ENCODE data around the gene CELA2A.
"Not testable (repeated sequence)": the region's sequence is repeated elsewhere in the genome, so short reads cannot be mapped to it uniquely, and the experiment has no call there.

The CELA2A gene

DNA sequence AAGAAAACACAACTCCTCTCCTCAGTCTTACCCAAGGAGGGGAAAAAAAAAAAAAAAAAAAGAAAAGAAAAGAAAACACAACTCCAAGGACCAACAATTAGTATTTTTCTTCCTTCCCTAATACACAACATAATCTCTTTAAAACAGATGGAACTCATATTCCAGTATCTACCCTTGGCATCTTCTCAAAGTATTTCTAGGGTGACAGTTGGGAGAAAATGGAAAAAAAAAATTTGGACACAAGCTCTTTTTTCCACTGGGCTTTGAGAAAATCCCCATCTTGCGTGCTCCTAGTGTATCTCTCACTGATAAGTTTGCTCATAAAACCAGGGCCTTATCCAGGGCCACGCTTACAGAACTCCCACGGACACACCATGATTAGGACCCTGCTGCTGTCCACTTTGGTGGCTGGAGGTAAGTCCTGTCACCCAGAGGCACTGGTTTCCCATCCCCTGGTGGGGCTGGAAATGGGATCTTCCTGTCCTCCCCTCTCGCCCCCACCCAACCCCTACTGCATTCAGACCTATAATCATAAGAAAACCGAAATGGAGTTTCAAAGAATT is 19.3 kb downstream of the CELA2A start, which contains the start of gene CELA2B:
Gene CELA2B (plus strand): TSS at position 353 of the 563 bp plus-strand sequence. CDS start 22 bp downstream, at position 375.
- Histone ChIP-seq H3K4me1 (ENCODE audit: insufficient read depth, insufficient read length) (no peaks in the 10 kb centered on the region), H3K9ac (ENCODE audit: insufficient read length, low read depth) (no peak within 1 kb of the TSS), H3K9me3 (ENCODE audit: insufficient read depth, low read length) (no peaks in the 10 kb centered on the region), H3K27me3 (ENCODE audit: insufficient read depth, insufficient read length) (no peaks in the 10 kb centered on the region), H3K4me3 (ENCODE audit: insufficient read length, low read depth) (no peak within 1 kb of the TSS), H3K36me3 (ENCODE audit: insufficient read depth, insufficient read length, low read length) (no peaks in the 10 kb centered on the region)
- TF ChIP-seq ZNF274 (IDR thresholded peaks at IDR 0.05; ENCODE audit: low read depth, low read length) (no peak), YY1 (IDR thresholded peaks at IDR 0.05; ENCODE audit: insufficient read depth, insufficient read length) (no peak)
- no peak for DNase-seq (ENCODE audit: low read depth, low spot score)

GRCh38 chr1:15476927-15477326 is 20.4 kb downstream of the CELA2A start:
- no peaks in the 10 kb centered on the region for H3K9me3 ChIP-seq (ENCODE audit: insufficient read depth, low read length)
- H3K36me3 ChIP-seq (ENCODE audit: insufficient read depth, insufficient read length, low read length) = no peaks in the 10 kb centered on the region
- no peak overlapping the region for H3K4me3 ChIP-seq (ENCODE audit: insufficient read length, low read depth)
- no peak overlapping the region for H3K9ac ChIP-seq (ENCODE audit: insufficient read length, low read depth)
- no peaks in the 10 kb centered on the region for H3K4me1 ChIP-seq (ENCODE audit: insufficient read depth, insufficient read length)
- no peak for DNase-seq (ENCODE audit: low read depth, low spot score)
- no peak for TF ChIP-seq SUZ12 (IDR thresholded peaks at IDR 0.05; ENCODE audit: extremely low read depth, insufficient read depth, insufficient read length)
- no peak for TF ChIP-seq YY1 (IDR thresholded peaks at IDR 0.05; ENCODE audit: insufficient read depth, insufficient read length)
- TF ChIP-seq ZNF274 (IDR thresholded peaks at IDR 0.05; ENCODE audit: low read depth, low read length) = no peak
- H3K27me3 ChIP-seq (ENCODE audit: insufficient read depth, insufficient read length) = no peaks in the 10 kb centered on the region

DNA sequence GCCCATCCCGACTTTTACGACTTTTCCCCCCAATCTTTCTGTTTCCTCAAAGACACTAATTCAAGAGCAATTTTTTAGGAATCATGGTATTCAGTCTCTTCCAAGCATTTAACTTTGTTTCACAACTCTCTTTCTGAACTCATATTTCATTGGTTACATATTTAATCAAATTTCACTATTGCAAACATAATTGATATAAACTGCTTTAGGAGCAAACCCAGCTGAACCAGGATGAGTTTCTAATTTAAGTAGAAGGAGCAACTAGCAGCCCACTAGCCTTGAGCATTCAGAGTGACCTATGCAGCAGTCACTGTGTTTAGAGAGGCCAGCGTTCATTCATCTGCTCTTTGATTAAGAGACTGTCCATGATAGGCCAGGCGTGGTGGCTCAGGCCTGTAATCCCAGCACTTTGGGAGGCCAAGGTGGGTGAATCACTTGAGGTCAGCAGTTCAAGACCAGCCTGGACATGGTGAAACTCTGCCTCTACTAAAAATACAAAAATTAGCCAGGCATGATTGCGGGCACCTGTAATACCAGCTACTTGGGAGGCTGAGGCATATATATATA is 21.2 kb downstream of the CELA2A start:
- no peak overlapping the region for H3K4me3 ChIP-seq (ENCODE audit: insufficient read length, low read depth)
- TF ChIP-seq SUZ12 (IDR thresholded peaks at IDR 0.05; ENCODE audit: extremely low read depth, insufficient read depth, insufficient read length) (no peak), ZNF274 (IDR thresholded peaks at IDR 0.05; ENCODE audit: low read depth, low read length) (no peak), YY1 (IDR thresholded peaks at IDR 0.05; ENCODE audit: insufficient read depth, insufficient read length) (no peak)
- H3K27me3 ChIP-seq (ENCODE audit: insufficient read depth, insufficient read length) = no peaks in the 10 kb centered on the region
- no peak for DNase-seq (ENCODE audit: low read depth, low spot score)
- H3K9me3 ChIP-seq (ENCODE audit: insufficient read depth, low read length) = no peaks in the 10 kb centered on the region
- no peaks in the 10 kb centered on the region for H3K36me3 ChIP-seq (ENCODE audit: insufficient read depth, insufficient read length, low read length)
- H3K4me1 ChIP-seq (ENCODE audit: insufficient read depth, insufficient read length) = no peaks in the 10 kb centered on the region
- no peak overlapping the region for H3K9ac ChIP-seq (ENCODE audit: insufficient read length, low read depth)

- Histone ChIP-seq H3K9ac (ENCODE audit: insufficient read length, low read depth) (no peak overlapping the region), H3K36me3 (ENCODE audit: insufficient read depth, insufficient read length, low read length) (no peaks in the 10 kb centered on the region), H3K4me1 (ENCODE audit: insufficient read depth, insufficient read length) (no peaks in the 10 kb centered on the region), H3K9me3 (ENCODE audit: insufficient read depth, low read length) (no peaks in the 10 kb centered on the region), H3K4me3 (ENCODE audit: insufficient read length, low read depth) (no peak overlapping the region), H3K27me3 (ENCODE audit: insufficient read depth, insufficient read length) (no peaks in the 10 kb centered on the region)
- no peak for DNase-seq (ENCODE audit: low read depth, low spot score)
- no peak for TF ChIP-seq ZNF274 (IDR thresholded peaks at IDR 0.05; ENCODE audit: low read depth, low read length)
- no peak for TF ChIP-seq YY1 (IDR thresholded peaks at IDR 0.05; ENCODE audit: insufficient read depth, insufficient read length)
- TF ChIP-seq SUZ12 (IDR thresholded peaks at IDR 0.05; ENCODE audit: extremely low read depth, insufficient read depth, insufficient read length) = no peak
These were observed 23.3 kb downstream of the CELA2A start for GRCh38 chr1:15479654-15480347.

DNA sequence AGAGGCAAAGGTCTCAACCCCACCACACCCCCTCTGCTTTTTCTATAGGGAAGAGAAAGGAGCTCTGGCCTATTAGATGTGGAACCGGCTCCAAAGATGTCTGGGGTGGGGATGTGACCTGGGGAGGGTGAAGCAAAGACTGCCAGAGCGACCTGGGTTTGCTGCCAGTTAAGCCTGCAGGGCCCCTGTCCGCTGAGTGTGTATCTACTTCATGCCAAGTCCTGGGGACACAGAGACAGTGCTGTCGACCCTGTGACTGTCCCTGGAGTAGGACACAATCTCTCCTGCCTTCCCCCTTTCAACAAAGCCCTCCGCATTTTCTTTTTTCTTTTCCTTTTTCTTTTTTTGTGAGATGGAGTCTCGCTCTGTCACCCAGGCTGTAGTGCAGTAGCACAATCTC is 25.9 kb downstream of the CELA2A start:
- not testable (repeated sequence) for H3K9ac ChIP-seq (ENCODE audit: insufficient read length, low read depth); H3K36me3 ChIP-seq (ENCODE audit: insufficient read depth, insufficient read length, low read length); DNase-seq (ENCODE audit: low read depth, low spot score); H3K4me1 ChIP-seq (ENCODE audit: insufficient read depth, insufficient read length); H3K4me3 ChIP-seq (ENCODE audit: insufficient read length, low read depth); H3K27me3 ChIP-seq (ENCODE audit: insufficient read depth, insufficient read length); H3K9me3 ChIP-seq (ENCODE audit: insufficient read depth, low read length)

DNA sequence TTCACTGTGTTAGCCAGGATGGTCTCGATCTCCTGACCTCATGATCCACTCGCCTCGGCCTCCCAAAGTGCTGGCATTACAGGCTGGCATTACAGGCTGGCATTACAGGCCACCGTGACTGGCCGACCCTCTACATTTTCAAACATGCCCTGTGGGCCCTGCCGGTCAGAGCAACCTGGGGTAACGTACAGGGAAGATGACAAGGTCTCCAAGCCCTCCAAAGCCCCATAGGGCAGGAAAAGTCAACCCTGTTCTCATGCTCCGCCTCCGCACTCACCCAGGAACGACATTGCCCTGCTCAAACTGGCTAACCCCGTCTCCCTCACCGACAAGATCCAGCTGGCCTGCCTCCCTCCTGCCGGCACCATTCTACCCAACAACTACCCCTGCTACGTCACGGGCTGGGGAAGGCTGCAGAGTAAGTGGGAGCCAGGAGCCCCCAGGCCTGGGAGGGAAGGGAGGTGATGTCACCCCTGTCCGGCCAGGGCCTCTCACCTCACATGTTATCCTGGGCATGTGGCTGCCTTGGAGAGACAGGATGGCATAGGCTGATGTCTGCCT is 26.5 kb downstream of the CELA2A start:
- not testable (repeated sequence) for H3K4me1 ChIP-seq (ENCODE audit: insufficient read depth, insufficient read length); H3K9ac ChIP-seq (ENCODE audit: insufficient read length, low read depth); H3K9me3 ChIP-seq (ENCODE audit: insufficient read depth, low read length); H3K36me3 ChIP-seq (ENCODE audit: insufficient read depth, insufficient read length, low read length); H3K27me3 ChIP-seq (ENCODE audit: insufficient read depth, insufficient read length); DNase-seq (ENCODE audit: low read depth, low spot score); H3K4me3 ChIP-seq (ENCODE audit: insufficient read length, low read depth)

GRCh38 chr1:15483971-15484370 is 27.4 kb downstream of the CELA2A start:
- H3K27me3 ChIP-seq (ENCODE audit: insufficient read depth, insufficient read length) = no peaks in the 10 kb centered on the region
- no peaks in the 10 kb centered on the region for H3K4me1 ChIP-seq (ENCODE audit: insufficient read depth, insufficient read length)
- TF ChIP-seq SUZ12 (IDR thresholded peaks at IDR 0.05; ENCODE audit: extremely low read depth, insufficient read depth, insufficient read length) (no peak), YY1 (IDR thresholded peaks at IDR 0.05; ENCODE audit: insufficient read depth, insufficient read length) (no peak), ZNF274 (IDR thresholded peaks at IDR 0.05; ENCODE audit: low read depth, low read length) (no peak)
- DNase-seq (ENCODE audit: low read depth, low spot score) = no peak
- no peak overlapping the region for H3K9ac ChIP-seq (ENCODE audit: insufficient read length, low read depth)
- no peak overlapping the region for H3K4me3 ChIP-seq (ENCODE audit: insufficient read length, low read depth)
- H3K36me3 ChIP-seq (ENCODE audit: insufficient read depth, insufficient read length, low read length) = no peaks in the 10 kb centered on the region
- H3K9me3 ChIP-seq (ENCODE audit: insufficient read depth, low read length) = no peaks in the 10 kb centered on the region

- not testable (repeated sequence) for DNase-seq (ENCODE audit: low read depth, low spot score); H3K4me3 ChIP-seq (ENCODE audit: insufficient read length, low read depth); H3K9ac ChIP-seq (ENCODE audit: insufficient read length, low read depth); H3K9me3 ChIP-seq (ENCODE audit: insufficient read depth, low read length); H3K36me3 ChIP-seq (ENCODE audit: insufficient read depth, insufficient read length, low read length); H3K4me1 ChIP-seq (ENCODE audit: insufficient read depth, insufficient read length); H3K27me3 ChIP-seq (ENCODE audit: insufficient read depth, insufficient read length)
These were observed 27.9 kb downstream of the CELA2A start for GRCh38 chr1:15484443-15484842.
